Osteocyte (in vitro differentiated cells): ENCODE results near the gene RIC1. TPM values are rescaled to one million over a fixed set of nuclear protein-coding genes. Genes with fewer than 3 reads are reported as not detected.
"Not testable (repeated sequence)": the region's sequence is repeated elsewhere in the genome, so short reads cannot be mapped to it uniquely, and the experiment has no call there.

Experiments used
- DNase-seq: peaks from one replicate; pipeline ENCODE4 v3.0.0; 2021; ENCODE audit warnings: mixed read lengths; ENCODE audit not compliant: unreplicated experiment; ENCODE audit errors: extremely low spot score
- H3K27ac Mint-ChIP-seq: one replicate; pipeline ENCODE4 v1.8.0; 2021; ENCODE audit warnings: mild to moderate bottlenecking, mixed read lengths; ENCODE audit not compliant: unreplicated experiment
- H3K27me3 Mint-ChIP-seq: one replicate; pipeline ENCODE4 v1.8.0; 2021; ENCODE audit warnings: mixed read lengths; ENCODE audit not compliant: unreplicated experiment
- H3K36me3 Mint-ChIP-seq: one replicate; pipeline ENCODE4 v1.8.0; 2021; ENCODE audit warnings: mixed read lengths; ENCODE audit not compliant: unreplicated experiment
- H3K4me1 Mint-ChIP-seq: one replicate; pipeline ENCODE4 v1.8.0; 2021; ENCODE audit warnings: mixed read lengths; ENCODE audit not compliant: unreplicated experiment
- H3K4me3 Mint-ChIP-seq: one replicate; pipeline ENCODE4 v1.8.0; 2021; ENCODE audit warnings: mild to moderate bottlenecking, moderate library complexity, mixed read lengths; ENCODE audit not compliant: unreplicated experiment
- H3K9me3 Mint-ChIP-seq: one replicate; pipeline ENCODE4 v1.8.0; 2021; ENCODE audit warnings: mixed read lengths; ENCODE audit not compliant: unreplicated experiment
- total RNA-seq: library from RNA; stranded (reverse); gene quantifications from 2 replicates; pipeline ENCODE4 v1.2.1, GENCODE V29; 2021
- TF ChIP-seq, protein P1 (sequence below): fragments of 200-600 bp; sonication (generic); IDR thresholded peaks from 2 replicates; pipeline ENCODE4 v1.5.0; 2021; ENCODE audit warnings: antibody characterized with exemption, mild to moderate bottlenecking, moderate library complexity

The RIC1 gene
- total RNA-seq, 1 donor from 2014 or later = 52.4 TPM

DNA sequence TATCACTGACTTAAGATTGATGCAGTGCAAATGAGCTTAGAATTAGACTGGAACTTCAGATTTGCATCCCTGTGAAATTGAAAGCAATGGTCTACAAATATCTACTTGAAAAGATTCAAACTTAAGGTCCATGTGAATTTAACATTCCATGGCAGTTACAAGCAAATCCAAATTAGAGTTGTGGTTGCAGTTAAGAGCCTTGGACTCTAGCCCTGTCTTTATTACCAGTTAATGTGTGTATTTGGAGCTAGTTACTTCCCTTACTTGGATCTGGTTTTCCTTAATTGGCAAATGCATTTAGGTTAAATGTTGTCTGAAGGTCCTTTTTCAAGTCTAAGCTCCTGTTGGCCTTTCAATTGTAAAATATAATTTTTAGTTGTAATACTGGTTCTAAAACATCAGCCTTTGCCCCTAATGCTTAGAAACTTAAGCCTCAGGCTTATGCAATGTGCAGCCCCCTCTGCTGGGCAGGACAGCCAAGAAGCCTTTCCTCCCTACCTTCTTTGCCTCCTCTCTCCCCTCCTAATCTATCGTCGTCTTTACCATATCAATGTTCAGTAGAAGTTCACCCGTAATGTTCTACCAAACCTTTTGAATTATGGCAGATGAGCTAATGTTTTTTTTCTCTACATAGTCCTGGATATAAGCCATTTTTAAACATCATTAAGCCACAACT, 144.6 kb downstream of the RIC1 start:
- Mint-ChIP-seq H3K4me1 (no peaks in the 10 kb centered on the region), H3K27ac (no peak overlapping the region), H3K9me3 (peaks cover 13% of the 10 kb centered on the region), H3K4me3 (no peak overlapping the region), H3K36me3 (peaks cover 70% of the 10 kb centered on the region), H3K27me3 (no peaks in the 10 kb centered on the region)
- TF ChIP-seq, protein P1, sequence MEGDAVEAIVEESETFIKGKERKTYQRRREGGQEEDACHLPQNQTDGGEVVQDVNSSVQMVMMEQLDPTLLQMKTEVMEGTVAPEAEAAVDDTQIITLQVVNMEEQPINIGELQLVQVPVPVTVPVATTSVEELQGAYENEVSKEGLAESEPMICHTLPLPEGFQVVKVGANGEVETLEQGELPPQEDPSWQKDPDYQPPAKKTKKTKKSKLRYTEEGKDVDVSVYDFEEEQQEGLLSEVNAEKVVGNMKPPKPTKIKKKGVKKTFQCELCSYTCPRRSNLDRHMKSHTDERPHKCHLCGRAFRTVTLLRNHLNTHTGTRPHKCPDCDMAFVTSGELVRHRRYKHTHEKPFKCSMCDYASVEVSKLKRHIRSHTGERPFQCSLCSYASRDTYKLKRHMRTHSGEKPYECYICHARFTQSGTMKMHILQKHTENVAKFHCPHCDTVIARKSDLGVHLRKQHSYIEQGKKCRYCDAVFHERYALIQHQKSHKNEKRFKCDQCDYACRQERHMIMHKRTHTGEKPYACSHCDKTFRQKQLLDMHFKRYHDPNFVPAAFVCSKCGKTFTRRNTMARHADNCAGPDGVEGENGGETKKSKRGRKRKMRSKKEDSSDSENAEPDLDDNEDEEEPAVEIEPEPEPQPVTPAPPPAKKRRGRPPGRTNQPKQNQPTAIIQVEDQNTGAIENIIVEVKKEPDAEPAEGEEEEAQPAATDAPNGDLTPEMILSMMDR = peak; percentile 31
- DNase-seq = no peak

DNA sequence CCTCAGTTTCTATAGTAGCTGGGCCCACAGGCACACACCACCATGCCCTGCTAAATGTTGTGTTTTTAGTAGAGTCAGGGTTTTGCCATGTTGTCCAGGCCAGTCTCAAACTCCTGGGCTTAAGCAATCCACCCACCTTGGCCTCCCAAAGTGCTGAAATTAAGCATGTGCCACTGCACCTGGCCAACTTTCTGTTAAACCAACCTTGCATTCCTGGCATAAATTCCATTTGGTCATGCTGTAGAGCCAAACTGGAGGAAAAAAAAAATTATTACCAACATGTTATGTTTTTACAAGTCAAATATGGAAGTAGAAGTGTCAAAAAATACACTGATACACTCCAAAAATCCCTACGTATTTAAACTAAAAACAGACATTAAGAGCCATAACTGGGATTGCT, 149.9 kb downstream of the RIC1 start:
- Mint-ChIP-seq H3K4me1 (no peaks in the 10 kb centered on the region), H3K27me3 (no peaks in the 10 kb centered on the region), H3K4me3 (no peak overlapping the region), H3K9me3 (peaks cover 39% of the 10 kb centered on the region), H3K27ac (no peak overlapping the region), H3K36me3 (peaks cover 75% of the 10 kb centered on the region)
- DNase-seq = no peak
- TF ChIP-seq, protein P1 = no peak

DNA sequence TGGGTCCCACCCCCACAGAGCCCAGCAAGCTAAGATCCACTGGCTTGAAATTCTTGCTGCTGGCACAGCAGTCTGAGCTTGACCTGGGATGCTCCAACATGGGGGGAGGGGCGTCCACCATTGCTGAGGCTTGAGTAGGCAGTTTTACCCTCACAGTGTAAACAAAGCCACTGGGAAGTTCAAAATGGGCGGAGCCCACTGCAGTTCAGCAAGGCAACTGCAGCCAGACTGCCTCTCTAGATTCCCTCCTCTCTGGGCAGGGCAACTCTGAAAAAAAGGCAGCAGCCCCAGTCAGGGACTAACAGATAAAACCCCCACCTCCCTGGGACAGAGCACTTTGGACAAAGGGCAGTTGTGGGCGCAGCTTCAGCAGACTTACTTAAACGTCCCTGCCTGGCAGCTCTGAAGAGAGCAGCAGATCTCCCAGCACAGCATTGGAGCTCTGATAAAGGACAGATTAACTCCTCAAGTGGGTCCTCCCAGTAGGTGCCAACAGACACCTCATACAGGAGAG, 150.9 kb downstream of the RIC1 start:
- not testable (repeated sequence) for H3K27ac Mint-ChIP-seq, H3K4me1 Mint-ChIP-seq, DNase-seq, H3K27me3 Mint-ChIP-seq, H3K4me3 Mint-ChIP-seq
- Mint-ChIP-seq H3K36me3 (peaks cover 67% of the 10 kb centered on the region), H3K9me3 (peaks cover 39% of the 10 kb centered on the region)

DNA sequence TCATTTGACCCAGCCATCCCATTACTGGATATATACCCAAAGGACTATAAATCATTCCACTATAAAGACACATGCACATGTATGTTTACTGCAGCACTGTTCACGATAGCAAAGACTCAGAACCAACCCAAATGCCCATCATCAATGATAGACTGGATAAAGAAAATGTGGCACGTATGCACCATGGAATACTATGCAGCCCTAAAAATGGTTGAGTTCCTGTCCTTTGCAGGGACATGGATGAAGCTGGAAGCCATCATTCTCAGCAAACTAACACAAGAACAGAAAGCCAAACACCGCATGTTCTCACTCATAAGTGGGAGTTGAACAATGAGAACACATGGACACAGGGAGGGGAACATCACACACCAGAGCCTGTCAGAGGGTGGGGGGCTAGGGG, 154.5 kb downstream of the RIC1 start:
- not testable (repeated sequence) for H3K4me3 Mint-ChIP-seq, H3K4me1 Mint-ChIP-seq, DNase-seq, H3K27ac Mint-ChIP-seq, H3K27me3 Mint-ChIP-seq
- peaks cover 27% of the 10 kb centered on the region for H3K9me3 Mint-ChIP-seq
- peaks cover 71% of the 10 kb centered on the region for H3K36me3 Mint-ChIP-seq

DNA sequence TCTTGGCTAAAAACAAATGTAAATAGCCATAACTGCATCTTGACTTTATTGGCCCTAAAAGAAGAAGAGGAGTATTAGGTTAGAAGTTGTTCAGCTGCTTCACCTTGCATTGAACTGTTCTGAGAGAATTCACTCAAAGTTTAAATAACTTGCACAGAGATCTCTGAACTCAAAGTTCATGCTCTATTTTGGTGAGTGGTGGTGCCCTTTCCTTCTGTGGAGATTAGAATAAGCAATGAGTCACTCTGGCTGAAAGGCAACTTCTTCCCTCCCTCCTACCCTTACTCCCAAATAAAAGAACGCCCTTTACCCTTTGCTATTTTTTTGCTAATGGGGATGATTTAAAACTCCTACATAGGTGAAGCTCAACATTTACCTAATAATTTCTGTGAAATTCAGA, 155.1 kb downstream of the RIC1 start:
- H3K9me3 Mint-ChIP-seq = peaks cover 26% of the 10 kb centered on the region
- peaks cover 2% of the 10 kb centered on the region for H3K4me1 Mint-ChIP-seq
- H3K4me3 Mint-ChIP-seq = no peak overlapping the region
- TF ChIP-seq, protein P1 = no peak
- H3K36me3 Mint-ChIP-seq = peaks cover 70% of the 10 kb centered on the region
- no peaks in the 10 kb centered on the region for H3K27me3 Mint-ChIP-seq
- no peak overlapping the region for H3K27ac Mint-ChIP-seq
- no peak for DNase-seq

DNA sequence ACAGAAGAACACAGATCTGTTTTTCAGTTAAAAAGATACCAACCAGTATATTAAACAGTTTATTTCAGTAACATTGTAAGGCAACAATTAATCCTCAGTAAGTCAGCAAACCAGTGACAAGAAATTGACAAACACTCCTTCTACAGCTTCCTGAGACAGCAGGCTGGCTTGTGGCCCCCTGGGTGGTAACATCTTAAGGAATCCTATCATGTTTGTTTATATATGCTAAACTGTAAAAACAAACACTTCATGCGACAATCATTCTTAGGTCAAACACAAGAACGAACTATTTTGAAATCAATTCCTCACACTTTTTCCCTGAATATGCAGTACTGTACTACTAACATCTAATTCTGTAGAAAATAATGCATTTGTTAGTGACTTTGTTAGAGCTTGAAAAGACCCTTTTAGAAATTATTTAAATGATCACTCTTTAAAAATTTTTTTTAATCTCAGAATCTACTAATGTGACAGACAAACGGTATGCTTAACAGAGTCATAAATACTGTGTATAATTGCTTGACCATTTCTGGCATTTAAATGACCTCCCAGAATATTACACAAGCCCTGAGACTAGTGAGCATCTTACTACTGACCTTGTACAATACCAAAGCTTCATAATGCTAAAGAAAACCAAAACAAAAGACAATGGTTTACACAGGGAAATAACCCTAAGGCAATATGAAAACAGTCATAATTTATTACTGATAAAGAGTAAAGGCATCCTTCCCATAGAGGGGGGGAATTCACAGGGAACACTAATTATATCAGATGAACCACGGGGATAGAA, 155.8 kb downstream of the RIC1 start:
- Mint-ChIP-seq H3K36me3 (peaks cover 69% of the 10 kb centered on the region), H3K27me3 (no peaks in the 10 kb centered on the region), H3K9me3 (peaks cover 26% of the 10 kb centered on the region), H3K4me3 (no peak overlapping the region), H3K4me1 (peaks cover 2% of the 10 kb centered on the region), H3K27ac (no peak overlapping the region)
- no peak for DNase-seq
- TF ChIP-seq, protein P1 = no peak
